Breast epithelium (tissue), 3 donors: ENCODE results near the gene RYR3.

ENCODE experiments used
- POLR2A ChIP-seq: fragments of 450-650 bp; IDR thresholded peaks from one replicate; pipeline ENCODE4 v1.6.1; 2016; ENCODE audit warnings: antibody characterized with exemption, mild to moderate bottlenecking, moderate library complexity
- TF ChIP-seq, protein P1 (sequence below), 3 donors: fragments of 450-650 bp; IDR thresholded peaks; one replicate each; pipeline ENCODE4 v1.5.1; 2016 to 2017; ENCODE audit warnings: antibody characterized with exemption in 3 of 3, mild to moderate bottlenecking in 3 of 3, moderate library complexity in 3 of 3

DNA sequence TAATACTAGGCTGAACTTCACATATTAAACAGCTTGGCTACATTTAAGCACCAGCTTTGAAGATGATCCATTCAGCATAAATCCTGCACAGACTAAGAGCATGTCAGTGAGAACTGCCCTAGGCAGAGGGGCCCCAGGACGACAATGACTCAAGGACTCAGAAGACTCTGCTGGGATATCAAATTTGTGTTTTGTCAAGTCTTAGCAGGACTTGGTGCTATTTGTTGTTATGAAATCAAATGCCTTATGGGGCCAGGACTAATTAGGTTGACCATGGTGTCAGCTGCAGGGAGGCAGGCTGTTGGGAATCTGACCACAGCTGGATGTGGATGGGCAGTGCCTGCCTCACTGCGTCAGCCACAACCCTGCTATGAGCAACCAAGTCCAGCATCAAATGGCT, 91.8 kb downstream of the RYR3 start:
- TF ChIP-seq, protein P1, sequence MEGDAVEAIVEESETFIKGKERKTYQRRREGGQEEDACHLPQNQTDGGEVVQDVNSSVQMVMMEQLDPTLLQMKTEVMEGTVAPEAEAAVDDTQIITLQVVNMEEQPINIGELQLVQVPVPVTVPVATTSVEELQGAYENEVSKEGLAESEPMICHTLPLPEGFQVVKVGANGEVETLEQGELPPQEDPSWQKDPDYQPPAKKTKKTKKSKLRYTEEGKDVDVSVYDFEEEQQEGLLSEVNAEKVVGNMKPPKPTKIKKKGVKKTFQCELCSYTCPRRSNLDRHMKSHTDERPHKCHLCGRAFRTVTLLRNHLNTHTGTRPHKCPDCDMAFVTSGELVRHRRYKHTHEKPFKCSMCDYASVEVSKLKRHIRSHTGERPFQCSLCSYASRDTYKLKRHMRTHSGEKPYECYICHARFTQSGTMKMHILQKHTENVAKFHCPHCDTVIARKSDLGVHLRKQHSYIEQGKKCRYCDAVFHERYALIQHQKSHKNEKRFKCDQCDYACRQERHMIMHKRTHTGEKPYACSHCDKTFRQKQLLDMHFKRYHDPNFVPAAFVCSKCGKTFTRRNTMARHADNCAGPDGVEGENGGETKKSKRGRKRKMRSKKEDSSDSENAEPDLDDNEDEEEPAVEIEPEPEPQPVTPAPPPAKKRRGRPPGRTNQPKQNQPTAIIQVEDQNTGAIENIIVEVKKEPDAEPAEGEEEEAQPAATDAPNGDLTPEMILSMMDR (IDR thresholded peaks at IDR 0.05): no peak
- TF ChIP-seq POLR2A: no peak
